HG03064 (cell line): ENCODE data around the gene TMEM126A.
A peak's percentile ranks its signal among the peaks of the same experiment; 100 is the strongest.

Experiments used
- ATAC-seq: cut with Tn5 transposase; IDR thresholded peaks from one replicate; pipeline ENCODE4 v1.9.1; 2021; ENCODE audit warnings: low read depth; ENCODE audit not compliant: unreplicated experiment

The TMEM126A gene

GRCh38 chr11:85694385-85694980 lies 46.7 kb downstream of the TMEM126A start:
- no peak for ATAC-seq

- no peak for ATAC-seq
These were observed 47.8 kb downstream of the TMEM126A start for GRCh38 chr11:85695546-85695945.

- no peak for ATAC-seq
These were observed 50.0 kb downstream of the TMEM126A start for GRCh38 chr11:85697747-85698146.

- no peak for ATAC-seq
These were observed 50.4 kb downstream of the TMEM126A start for GRCh38 chr11:85698195-85698594.

GRCh38 chr11:85699957-85700741 lies 52.4 kb downstream of the TMEM126A start:
- peak; percentile 96 for ATAC-seq

GRCh38 chr11:85704967-85705366 lies 57.2 kb downstream of the TMEM126A start:
- no peak for ATAC-seq

- no peak for ATAC-seq
These were observed 58.0 kb downstream of the TMEM126A start for GRCh38 chr11:85705800-85706199.
